ENCODE results near the gene FAM50A.
"Not testable (repeated sequence)": the region's sequence is repeated elsewhere in the genome, so short reads cannot be mapped to it uniquely, and the experiment has no call there.

The FAM50A gene

DNA sequence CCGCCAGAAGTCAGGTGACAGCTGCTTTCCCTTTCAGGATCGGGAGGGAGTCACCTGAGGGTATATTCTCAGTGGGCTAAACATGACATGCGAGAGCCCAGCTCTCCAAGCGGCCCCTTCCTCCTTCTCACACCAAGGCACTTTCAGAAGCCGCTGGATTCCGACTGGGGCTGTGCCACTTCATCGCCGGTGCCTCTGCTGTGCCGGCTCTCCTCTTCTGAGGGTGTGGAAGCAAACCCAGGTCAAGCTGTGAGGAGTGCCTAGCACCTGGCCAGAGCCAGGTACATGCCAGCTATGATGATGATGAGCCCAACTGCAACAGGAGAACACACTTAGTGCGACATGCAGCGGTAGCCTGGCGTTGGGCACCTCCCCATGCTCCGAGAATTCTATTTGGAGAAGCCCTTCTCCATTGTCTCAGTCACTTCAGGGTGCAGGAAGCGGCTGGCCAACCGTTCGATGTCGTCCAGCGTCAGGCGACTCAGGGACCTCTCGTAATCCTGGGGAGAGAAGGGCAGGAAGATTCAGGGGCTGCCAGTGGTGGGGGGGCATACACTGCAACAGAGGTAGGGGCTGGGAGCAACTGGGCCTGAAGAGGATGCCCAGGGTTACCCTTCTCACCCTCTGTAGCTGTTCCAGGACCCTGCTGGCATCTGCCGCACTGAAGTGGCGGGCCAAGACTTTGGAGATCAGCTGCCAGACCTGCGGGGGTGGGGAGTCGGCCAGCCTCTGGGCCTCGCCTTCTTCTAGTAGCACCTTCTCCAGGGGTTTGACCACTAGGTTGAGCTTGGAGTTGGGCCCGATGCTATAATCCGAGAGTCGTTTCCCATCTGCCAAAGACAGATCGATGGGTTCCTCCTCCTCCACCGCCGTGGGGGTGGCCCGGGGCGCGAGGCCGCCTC lies 41.5 kb downstream of the FAM50A start:
- no peak for DNase-seq (ENCODE audit: low read depth)

- no peak for DNase-seq (ENCODE audit: low read depth)
Observed at GRCh38 chrX:154486052-154486395, 42.1 kb downstream of the FAM50A start.

DNA sequence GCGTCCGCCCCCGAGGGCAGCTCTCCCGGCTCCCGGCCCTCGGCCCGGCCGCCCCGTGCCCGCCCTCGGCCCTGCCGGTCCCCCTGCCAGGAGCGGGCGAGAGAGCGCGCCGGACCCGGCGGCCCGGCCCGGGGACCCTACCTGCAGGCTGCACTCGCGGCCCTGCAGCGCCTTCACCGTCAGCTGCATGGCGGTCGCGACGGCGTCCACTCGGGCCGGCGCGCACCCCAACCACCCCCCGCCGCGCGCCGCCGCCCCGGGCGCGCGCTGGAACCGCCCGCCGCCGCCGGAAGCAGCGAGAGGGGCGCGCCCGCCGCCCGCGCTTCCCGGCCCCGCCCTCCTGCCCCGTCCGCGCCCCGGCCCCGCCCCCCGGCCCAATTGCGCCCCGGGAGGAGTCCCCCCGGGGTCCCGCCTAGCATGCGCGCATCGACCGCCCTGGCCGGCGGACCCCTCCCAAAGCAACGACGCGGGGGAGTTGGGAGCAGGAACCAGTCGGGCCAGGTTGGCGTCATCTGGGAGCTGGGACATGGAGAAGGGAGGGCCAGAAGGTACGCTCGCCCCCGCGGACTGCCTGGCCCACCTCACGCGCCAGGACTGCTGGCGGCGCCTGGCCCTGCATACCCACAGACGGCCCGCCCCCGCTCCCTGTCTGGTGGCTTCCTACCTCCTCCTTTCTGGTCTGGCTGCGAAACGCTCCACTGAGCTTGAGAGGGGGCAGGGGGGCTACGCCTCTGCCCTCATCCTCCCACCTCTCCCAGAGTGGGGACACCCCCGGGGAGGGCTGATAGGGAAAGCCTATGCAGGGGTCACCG lies 42.7 kb downstream of the FAM50A start, which contains the start of gene UBL4A:
TSS of gene UBL4A (minus strand) at position 220 of the 812 bp plus-strand sequence. CDS start at position 189, 31 bp downstream.
- DNase-seq (ENCODE audit: low read depth), result no peak

- no peak for DNase-seq (ENCODE audit: low read depth)
Observed at GRCh38 chrX:154487518-154488290, 43.8 kb downstream of the FAM50A start.

GRCh38 chrX:154488336-154489075 lies 44.6 kb downstream of the FAM50A start:
- DNase-seq (ENCODE audit: low read depth), result no peak

- DNase-seq (ENCODE audit: low read depth), result no peak
Observed at GRCh38 chrX:154489182-154489581, 45.2 kb downstream of the FAM50A start.

GRCh38 chrX:154490021-154490413 lies 46.1 kb downstream of the FAM50A start:
- no peak for DNase-seq (ENCODE audit: low read depth)

DNA sequence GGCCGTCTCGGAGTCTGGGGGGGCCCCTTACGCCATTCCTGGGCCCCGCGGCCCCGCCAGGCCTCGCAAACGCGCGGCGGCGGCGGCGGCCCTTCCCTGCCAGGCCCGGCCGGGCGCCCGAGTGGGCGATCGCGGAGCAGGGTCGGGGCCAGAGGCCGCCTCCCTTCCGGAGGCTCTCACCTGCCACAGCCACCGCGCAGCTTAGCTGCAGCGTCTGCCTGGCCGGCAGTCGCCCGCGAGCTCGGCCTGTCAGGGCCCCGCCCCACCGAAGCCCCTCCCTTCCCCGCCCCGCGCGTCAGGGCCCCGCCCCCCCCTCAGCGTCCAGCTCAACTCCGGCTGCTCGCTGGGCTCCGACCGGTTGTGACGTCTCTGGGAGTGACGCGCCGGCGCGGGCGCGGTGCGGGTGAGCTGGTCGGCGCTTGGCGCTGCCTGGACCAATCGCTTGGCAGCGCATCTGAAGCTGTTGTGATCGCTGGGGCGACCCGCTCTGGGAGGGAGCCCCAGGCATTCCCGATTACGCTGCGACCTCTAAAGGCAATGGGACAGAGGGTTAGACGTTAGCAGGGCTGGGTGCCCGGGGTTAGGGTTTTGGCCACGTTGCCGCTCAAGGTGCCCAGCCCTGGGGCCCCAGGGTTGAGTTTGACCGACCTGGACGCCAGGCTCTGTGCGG lies 46.6 kb downstream of the FAM50A start, which contains the start of gene SLC10A3:
TSS of gene SLC10A3 (minus strand) at position 216 of the 670 bp plus-strand sequence. CDS start 1,689 bp downstream, outside the sequence.
- peak; percentile 55 for DNase-seq (ENCODE audit: low read depth)

DNA sequence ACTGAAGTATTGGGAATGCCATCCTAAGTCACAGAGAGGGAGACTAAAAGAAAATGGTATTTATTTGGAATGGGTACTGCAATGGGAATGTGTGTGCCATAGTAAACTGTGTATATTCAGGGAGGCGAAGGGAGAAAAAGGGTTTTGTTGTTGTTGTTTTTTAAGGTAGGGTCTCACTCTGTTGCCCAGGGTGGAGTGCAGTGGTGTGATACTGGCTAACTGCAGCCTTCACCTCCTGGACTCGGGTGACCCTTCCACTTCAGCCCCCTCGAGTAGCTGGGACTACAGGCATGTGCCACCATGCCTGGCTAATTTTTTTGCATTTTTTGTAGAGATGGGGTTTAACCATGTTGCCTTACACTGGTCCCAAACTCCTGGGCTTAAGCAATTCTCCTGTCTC lies 50.8 kb downstream of the FAM50A start:
- no peak for DNase-seq (ENCODE audit: low read depth)

DNA sequence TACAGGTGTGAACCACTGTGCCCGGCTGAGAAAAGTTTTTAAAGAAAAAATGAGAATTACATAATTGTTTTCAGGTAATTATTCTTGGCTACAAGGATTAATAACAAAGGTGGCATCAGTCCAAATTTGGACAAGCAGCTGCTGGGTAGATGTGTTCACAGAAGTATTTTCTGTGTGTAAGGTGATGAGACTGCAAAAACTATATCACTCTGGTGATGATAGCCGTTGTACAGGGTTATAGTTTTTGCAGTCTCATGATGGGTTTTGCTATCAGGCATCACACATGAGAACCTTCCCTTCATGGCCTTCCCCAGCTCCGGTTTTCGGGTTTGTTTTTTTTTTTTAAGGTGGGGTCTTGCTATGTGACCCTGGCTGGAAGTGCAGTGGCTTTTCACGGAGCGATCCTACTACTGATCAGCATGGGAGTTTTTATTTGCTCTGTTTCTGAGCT lies 51.6 kb downstream of the FAM50A start:
- DNase-seq (ENCODE audit: low read depth), result no peak

- not testable (repeated sequence) for DNase-seq (ENCODE audit: low read depth)
Observed at GRCh38 chrX:154496591-154497137, 52.7 kb downstream of the FAM50A start.
